GM19099 (cell line): ENCODE results near the gene SACM1L.

Source experiments
- POLR2A ChIP-seq: IDR thresholded peaks from 3 replicates; pipeline ENCODE4 v1.6.1; 2011; ENCODE audit warnings: low read depth; ENCODE audit not compliant: insufficient read length; ENCODE audit errors: extremely low read depth

SACM1L gene

DNA sequence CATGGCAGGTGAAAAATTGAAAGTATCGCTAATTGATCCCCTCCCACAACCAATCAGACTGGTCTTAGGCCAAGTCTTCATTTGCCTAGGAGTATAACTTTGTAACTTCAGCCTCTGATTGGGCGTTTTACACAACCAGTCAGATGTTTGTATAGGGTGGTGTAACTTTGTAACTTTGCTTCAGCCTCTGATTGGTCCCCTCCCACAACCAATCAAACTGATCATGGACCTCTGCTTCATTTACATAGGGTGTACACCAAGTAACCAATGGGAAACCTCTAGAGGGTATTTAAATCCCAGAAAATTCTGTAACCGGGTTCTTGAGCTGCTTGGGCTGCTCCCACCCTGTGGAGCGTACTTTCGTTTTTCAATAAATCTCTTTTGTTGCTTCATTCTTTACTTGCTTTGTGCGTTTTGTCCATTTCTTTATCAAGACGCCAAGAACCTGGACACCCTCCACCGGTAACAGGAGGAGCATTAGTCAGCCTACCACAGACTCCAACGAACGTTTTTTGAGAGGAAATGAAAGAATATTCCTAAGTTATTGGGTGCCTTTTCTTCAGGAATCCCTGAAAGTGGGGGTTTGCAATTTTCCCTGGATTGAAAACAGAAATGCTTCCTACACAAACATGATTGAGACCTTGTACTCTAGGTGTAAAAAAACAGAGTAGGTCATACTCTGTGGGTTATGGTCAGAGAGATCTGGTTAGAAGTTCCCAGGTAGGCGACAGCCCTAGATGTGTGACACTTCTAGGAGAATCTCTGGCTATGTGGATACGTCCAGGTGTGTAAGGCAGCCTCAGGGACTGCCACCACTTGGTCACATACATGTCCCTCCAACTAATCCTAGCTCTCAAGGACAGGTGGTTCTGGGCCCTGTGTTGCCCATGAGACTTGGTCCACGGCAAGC, 5.5 kb upstream of the SACM1L start:
- TF ChIP-seq POLR2A = no peak

DNA sequence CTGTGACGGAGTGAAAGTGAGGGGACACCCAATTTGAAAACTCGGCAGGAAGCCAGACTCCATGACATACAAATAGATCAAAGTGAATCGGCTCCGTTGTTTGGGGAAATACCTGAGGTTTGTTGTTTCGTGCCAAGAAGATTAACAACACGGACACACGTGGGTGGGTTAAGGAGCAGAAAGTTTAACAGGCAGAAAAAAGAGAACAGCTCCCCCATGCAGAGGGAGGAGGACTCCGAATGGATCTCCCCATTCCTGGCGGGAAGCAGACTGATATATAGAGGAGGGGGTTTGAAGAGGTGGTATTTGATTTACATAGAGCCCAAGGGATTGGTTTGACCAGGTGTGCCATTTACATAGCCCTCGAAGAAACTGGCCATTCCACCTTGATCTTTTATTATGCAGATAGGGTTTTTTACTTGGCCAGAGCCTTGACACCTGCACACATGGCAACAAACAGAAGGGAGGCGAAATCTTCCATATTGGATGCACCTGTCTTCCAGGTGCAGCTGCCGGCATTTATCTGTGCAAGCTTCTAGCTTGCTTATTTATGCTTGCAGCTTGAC, 4.8 kb upstream of the SACM1L start:
- TF ChIP-seq POLR2A = no peak

DNA sequence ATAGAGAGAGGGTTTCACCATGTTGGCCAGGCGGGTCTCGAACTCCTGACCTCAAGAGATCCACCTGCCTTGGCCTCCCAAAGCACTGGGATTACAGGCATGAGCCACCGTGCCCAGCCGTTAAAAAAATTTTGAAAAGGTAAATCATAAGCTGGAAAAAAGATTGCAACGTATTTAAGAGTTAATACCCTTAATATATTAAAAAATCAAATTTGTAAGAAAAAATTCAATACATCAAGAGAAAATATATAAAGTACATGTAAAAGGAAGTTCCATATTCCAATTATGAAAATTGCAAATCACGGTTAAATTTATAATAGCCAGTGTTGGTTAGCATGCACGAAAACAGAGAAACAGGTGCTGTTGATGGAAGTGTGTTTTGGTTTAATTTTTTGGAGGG, 2.3 kb upstream of the SACM1L start:
- TF ChIP-seq POLR2A = no peak

DNA sequence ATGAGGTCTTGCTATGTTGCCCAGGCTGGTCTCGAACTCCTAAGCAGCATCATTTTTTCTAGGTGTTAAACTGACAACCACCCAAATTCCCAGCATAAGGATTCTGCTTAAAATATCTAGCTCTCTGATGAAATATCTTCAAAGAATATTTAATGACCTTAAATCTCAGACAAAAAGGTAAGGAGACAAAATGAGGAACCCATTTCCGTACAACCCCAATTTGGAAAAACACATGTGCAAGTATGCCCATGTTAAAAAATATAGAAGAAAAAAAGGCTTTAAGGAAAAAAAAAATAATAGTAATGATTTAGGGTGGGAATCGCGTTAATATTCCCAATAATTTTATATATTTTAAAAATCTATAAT, 1.4 kb upstream of the SACM1L start:
- no peak for TF ChIP-seq POLR2A

DNA sequence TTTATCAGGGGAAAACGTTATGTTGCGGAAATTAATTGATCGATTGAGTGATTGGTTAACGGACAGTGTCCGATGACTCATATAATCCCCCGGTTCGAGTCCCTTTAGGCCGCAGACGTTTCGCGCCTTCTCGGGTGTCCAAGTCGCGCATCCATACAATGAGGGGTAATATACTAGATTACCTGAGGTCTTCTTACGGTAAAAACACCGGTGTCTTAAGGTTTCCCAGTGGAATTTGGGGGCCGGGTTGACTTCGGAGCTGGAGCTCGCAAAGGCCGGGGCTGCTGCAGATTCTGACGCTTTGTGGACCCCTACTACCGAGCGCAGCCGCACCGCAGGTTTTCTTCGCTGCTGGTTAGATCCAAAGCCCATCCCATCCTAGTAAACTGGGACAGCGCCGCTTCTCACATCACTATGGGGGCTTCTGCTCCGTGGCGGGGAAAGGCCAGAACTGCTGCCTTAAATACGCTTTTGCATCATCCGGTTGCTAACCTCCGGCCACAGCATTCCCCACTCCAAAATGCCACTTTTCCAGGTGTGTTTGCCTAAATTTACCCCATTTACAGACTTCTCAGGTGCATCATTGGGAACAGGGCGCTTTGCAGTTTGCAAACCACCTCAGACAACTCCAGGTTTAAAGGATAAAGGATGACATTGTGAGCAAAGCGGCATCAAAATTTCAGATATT, 858 bp upstream of the SACM1L start:
- TF ChIP-seq POLR2A = peak; percentile 27

DNA sequence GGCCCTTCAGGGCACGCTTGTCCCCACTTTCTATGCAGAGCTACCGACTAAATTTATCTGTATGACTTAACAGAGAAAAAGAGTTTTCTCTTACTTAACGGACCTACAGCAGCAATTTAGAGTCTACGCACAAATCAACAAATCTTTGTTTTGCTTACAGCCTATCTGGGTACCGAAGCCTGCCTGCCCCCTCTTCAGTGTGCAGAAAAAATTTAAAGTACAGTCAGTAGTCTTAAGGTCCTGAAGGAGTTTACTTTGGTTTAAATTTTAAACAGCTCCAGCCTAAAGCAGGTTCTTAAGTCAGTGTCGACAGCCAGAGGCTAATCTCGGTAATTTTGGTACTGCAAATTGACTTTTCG, 570 bp downstream of the SACM1L start:
- TF ChIP-seq POLR2A = no peak

DNA sequence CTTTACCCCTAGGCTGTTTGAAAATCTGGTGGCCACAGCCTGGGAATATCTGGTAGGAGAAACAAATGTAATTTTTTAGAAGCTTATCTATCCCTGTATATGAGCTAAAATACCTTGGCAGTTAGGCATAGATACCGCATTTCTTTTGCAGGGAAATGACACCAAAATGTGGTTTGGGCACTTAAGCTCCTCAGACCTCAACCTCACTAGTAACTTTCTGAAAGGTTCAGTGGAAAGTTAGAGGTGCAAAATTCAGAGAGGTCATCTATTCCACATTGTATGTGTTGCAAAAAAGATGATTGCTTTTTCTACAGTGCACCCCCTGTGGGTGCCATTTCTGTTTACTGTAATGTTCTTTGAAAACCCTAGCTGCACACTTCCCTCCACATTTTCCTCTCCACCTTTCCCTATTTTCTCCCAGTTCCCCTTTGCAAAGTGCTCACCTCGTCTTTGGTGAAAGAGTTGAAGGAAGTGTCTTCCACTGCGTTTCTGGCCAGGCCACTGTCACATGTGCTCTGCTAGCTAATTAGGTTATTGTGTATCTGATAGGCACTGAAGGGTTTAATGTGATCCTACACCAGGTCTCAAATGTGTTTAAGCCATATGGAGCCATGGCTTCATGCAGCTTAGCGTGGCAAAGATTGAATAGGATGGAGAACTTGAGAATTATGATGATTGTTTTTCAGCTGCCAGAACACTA, 1.3 kb downstream of the SACM1L start:
- no peak for TF ChIP-seq POLR2A

DNA sequence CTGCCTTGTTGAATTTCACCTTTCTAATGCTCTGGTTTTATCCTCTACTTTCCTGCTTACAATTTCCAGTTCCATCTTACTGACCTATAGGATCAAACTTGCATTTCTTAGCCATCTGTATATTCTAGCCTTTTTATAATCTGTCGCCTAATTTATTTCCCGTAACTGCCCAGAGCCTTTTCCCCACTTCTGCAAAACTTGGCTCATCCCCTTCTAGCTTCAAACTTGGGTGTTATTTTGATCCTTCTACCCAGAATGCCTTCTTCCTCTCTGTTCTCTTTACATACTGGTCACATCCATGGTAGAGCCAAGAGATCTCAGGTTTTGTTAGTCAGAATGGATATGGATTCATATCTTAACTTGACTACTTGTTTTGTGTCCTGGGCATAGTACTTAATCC, 2.6 kb downstream of the SACM1L start:
- no peak for TF ChIP-seq POLR2A

DNA sequence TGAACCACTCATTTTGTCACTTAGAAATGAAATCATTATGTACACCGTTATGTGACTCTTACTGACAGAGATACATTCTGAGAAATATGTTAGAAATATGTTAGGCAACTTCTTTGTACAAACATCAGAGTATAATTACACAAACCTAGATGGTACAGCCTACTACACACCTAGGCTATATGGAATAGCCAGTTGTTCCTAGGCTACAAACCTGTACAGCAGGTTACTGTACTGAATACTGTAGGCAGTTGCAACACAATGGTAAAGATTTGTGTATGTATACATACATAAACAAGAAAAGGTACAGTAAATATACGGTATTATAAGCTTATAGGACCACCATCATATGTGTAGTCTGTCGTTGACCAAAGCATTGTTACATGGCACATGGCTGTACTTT, 3.7 kb downstream of the SACM1L start:
- no peak for TF ChIP-seq POLR2A

DNA sequence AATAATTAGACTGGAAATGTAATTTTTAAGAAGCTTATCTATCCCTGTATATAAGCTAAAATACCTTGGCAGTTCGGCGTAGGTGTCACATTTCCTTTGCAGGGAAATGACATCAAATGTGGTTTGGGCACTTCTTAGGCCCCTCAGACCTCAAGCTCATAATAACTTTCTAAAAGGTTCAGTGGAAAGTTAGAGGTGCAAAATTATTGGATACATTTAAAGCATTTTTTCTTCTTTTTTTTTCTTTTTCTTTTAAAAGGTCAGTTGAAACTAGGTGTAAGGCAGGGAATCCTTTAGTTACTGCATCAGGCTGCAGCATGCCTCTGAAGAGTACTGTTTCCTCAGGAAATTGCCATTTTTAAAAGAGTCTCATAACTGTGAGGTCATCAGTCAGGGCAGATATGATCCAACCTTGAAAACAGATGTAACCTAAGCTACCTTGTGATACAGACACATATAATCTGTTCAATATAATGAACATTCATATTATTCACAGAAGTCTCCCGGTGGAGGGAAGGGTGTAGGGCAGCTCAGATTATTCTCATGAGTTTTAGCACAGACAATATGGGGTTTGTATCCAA, 4.8 kb downstream of the SACM1L start:
- TF ChIP-seq POLR2A = no peak

DNA sequence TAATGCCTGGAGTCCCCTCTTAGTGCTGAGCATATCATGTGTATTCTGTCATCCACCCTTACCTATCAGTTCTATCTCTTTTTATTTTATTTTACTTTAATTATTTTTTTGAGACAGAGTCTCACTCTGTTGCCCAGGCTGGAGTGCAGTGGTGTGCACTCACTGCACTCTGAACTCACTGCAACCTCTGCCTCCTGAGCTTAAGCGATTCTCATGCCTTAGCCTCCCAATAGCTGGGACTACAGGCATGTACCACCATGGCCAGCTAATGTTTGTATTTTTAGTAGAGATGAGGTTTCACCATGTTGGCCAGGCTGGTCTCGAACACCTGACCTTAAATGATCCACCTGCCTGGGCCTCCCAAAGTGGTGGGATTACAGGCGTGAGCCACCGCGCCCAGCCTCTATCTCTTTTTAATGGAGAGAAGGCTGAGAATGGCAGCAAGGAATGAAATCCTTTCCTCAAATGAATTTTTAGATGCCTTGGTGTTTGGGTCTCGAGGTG, 11.4 kb downstream of the SACM1L start:
- no peak for TF ChIP-seq POLR2A

DNA sequence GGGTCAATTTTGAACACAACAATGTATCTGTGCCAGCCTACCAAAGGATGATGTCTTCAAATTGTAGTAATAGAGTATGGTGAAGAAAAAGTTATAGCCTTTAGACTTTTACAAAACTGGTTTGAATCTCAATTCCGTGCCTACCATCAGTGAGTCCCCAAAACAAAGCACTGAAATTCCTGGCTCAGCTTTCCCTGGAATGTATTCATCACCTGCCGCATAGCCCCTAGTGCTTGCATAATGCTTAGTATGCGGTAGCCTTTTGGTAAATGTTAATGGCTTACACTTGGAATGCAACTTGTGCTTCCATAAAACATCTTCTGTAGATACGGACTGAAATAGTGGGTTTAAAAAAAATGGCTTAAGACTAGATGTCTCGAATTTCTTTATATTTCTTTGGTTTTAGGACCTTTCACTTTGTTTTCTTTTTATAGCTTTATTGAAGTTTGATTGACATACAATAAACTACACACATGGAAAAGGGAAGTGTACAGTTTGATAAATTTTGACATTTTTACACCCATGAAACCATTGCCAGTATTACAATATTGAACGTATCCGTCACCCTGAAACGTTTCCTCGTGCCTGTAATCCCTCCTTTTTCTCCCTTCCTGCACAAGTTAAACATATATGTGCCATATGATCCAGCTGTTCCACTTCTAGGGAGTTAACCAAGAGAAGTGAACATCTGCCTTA, 12.1 kb downstream of the SACM1L start:
- TF ChIP-seq POLR2A = no peak

DNA sequence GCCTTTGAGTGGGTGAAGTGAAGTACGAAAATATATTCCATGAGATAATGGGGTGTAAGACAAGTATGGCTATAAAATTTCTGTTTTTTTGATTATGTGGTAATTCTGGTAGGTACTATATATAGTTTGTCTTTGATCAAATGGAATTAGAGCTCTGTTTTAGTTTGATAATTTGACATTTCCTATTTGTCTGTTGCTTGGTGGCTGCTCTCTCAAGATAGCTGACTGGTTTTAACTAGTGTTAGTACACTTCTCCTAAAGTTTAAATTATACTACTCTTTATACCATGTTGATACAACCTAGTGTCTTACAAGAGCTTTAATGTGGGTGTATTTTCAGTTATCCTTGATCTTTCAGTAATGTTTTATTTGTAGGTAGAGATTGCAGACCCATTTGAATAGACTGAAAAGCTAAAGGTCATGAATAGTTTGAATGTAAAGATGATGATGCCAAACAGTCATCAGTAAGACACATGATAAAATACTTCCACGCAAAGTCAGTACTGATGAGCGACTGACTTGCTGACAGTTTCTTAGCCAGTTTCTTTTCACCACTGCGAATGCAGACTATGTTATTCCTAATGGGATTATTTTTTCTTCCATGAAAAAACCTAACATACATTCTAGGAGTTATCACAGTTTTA, 15.2 kb downstream of the SACM1L start:
- no peak for TF ChIP-seq POLR2A
